Measurements from ENCODE around the gene MYO1D. TPM values are rescaled to one million over a fixed set of nuclear protein-coding genes. Genes with fewer than 3 reads are reported as not detected.

The MYO1D gene
- total RNA-seq, 1 donor from 2014 or later, result 18.0 TPM

DNA sequence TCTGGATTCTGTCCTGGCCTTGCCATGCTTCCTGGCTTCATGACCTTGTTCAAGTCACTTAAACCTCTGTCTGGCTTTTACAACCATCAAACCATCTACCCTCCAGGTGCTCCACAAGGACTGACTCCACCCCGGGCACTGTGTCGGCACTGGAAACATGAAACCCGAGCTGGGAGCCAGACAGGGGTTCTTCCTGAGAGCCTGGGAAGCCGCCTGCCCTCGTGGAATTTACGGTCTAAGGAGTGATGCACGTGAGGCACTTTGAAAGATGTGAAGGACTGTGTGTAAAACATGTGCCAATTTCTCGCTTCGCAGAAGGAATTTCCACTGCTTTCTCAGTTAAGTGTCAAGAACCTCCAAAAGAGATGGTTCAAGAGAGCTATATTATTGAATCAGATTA is 378.5 kb downstream of the MYO1D start:
- DNase-seq (ENCODE audit: low read depth) (no peak), FAIRE-seq (no peak)
- H4K20me1 ChIP-seq (ENCODE audit: insufficient read depth, low read length), result no peaks in the 10 kb centered on the region
- Mint-ChIP-seq H3K4me3 (ENCODE audit: unreplicated experiment) (no peak overlapping the region), H3K9me3 (ENCODE audit: unreplicated experiment) (no peaks in the 10 kb centered on the region), H3K4me1 (ENCODE audit: low read depth, unreplicated experiment) (peaks cover 23% of the 10 kb centered on the region), H3K27me3 (ENCODE audit: low read depth, unreplicated experiment) (no peaks in the 10 kb centered on the region), H3K36me3 (ENCODE audit: low read depth, unreplicated experiment) (peaks cover 1% of the 10 kb centered on the region), H3K27ac (ENCODE audit: unreplicated experiment) (no peak overlapping the region)
- no peaks in the 10 kb centered on the region for H3K79me2 ChIP-seq (ENCODE audit: insufficient read depth, low read length)
- no peaks in the 10 kb centered on the region for H3K36me3 ChIP-seq (ENCODE audit: insufficient read depth, low read length)
- no peak overlapping the region for H2AFZ ChIP-seq (ENCODE audit: low read depth, low read length)
- no peak for TF ChIP-seq EZH2 (IDR thresholded peaks at IDR 0.05; ENCODE audit: insufficient read depth, low read length)
- no peak overlapping the region for H3K4me3 ChIP-seq (ENCODE audit: insufficient read depth, low read depth, low read length)
- no peaks in the 10 kb centered on the region for H3K9me3 ChIP-seq (ENCODE audit: insufficient read depth, low read depth, low read length)
- H3K4me1 ChIP-seq (ENCODE audit: insufficient read depth, low read length), result peaks cover 31% of the 10 kb centered on the region
- H3K9ac ChIP-seq (ENCODE audit: low read length), result no peak overlapping the region
- H3K4me2 ChIP-seq (ENCODE audit: low read length), result no peak overlapping the region
- H3K27me3 ChIP-seq (ENCODE audit: insufficient read depth, low read length), result no peaks in the 10 kb centered on the region
- no peak overlapping the region for H3K27ac ChIP-seq (ENCODE audit: low read depth, low read length)

DNA sequence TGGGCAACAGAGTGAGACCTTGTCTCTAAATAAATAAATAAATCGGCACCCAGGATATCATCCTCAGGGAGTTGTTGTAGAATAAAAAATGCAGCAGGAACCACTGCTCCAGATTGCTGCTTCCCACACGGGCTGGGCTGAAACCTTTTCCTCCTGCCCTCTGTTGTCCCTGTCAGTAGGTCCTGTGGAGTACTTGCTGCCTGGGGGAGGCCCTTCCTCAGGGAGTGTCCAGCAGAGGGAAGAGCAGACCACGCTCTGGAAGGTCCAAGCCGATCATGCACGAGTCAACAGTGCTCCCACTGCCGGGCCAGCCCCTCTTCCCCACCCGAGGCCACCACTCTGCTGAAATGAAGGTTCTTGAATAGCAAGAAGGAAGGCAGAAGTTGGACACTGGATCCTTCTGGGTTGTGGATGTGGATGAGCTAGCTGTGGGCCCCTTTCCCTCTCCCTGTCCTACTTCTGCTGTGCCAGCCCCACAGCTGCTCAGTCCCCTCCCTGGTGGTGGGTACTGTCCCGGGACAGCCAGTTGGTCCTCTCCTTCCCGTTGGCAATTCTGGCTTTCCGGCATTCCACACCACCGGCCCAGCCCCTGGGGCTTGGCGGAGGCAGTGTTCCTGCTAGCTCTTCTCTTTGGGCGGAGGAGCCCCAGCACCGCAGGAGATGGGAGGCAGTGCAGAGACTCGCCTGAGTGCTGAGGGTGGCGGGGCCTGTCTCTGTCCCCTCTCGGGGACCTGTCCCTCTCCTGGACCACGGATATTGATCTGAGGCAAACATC is 379.3 kb downstream of the MYO1D start:
- H3K9me3 Mint-ChIP-seq (ENCODE audit: unreplicated experiment), result no peaks in the 10 kb centered on the region
- peak overlapping the region; percentile 41 for H3K27ac Mint-ChIP-seq (ENCODE audit: unreplicated experiment)
- no peak overlapping the region for H3K4me3 Mint-ChIP-seq (ENCODE audit: unreplicated experiment)
- Histone ChIP-seq H3K9me3 (ENCODE audit: insufficient read depth, low read depth, low read length) (no peaks in the 10 kb centered on the region), H3K36me3 (ENCODE audit: insufficient read depth, low read length) (no peaks in the 10 kb centered on the region), H3K27me3 (ENCODE audit: insufficient read depth, low read length) (no peaks in the 10 kb centered on the region), H3K9ac (ENCODE audit: low read length) (no peak overlapping the region), H4K20me1 (ENCODE audit: insufficient read depth, low read length) (no peaks in the 10 kb centered on the region), H3K4me1 (ENCODE audit: insufficient read depth, low read length) (peaks cover 26% of the 10 kb centered on the region), H3K79me2 (ENCODE audit: insufficient read depth, low read length) (no peaks in the 10 kb centered on the region), H3K27ac (ENCODE audit: low read depth, low read length) (peak overlapping the region; percentile 71), H3K4me2 (ENCODE audit: low read length) (peak overlapping the region; percentile 70), H3K4me3 (ENCODE audit: insufficient read depth, low read depth, low read length) (no peak overlapping the region), H2AFZ (ENCODE audit: low read depth, low read length) (no peak overlapping the region)
- peaks cover 21% of the 10 kb centered on the region for H3K4me1 Mint-ChIP-seq (ENCODE audit: low read depth, unreplicated experiment)
- no peaks in the 10 kb centered on the region for H3K27me3 Mint-ChIP-seq (ENCODE audit: low read depth, unreplicated experiment)
- FAIRE-seq (no peak), DNase-seq (ENCODE audit: low read depth) (peak; percentile 11)
- peaks cover 1% of the 10 kb centered on the region for H3K36me3 Mint-ChIP-seq (ENCODE audit: low read depth, unreplicated experiment)
- TF ChIP-seq EZH2 (IDR thresholded peaks at IDR 0.05; ENCODE audit: insufficient read depth, low read length), result no peak
- TF ChIP-seq, protein P1, sequence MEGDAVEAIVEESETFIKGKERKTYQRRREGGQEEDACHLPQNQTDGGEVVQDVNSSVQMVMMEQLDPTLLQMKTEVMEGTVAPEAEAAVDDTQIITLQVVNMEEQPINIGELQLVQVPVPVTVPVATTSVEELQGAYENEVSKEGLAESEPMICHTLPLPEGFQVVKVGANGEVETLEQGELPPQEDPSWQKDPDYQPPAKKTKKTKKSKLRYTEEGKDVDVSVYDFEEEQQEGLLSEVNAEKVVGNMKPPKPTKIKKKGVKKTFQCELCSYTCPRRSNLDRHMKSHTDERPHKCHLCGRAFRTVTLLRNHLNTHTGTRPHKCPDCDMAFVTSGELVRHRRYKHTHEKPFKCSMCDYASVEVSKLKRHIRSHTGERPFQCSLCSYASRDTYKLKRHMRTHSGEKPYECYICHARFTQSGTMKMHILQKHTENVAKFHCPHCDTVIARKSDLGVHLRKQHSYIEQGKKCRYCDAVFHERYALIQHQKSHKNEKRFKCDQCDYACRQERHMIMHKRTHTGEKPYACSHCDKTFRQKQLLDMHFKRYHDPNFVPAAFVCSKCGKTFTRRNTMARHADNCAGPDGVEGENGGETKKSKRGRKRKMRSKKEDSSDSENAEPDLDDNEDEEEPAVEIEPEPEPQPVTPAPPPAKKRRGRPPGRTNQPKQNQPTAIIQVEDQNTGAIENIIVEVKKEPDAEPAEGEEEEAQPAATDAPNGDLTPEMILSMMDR (IDR thresholded peaks at IDR 0.05; ENCODE audit: insufficient read depth, low read depth, low read length), result no peak

DNA sequence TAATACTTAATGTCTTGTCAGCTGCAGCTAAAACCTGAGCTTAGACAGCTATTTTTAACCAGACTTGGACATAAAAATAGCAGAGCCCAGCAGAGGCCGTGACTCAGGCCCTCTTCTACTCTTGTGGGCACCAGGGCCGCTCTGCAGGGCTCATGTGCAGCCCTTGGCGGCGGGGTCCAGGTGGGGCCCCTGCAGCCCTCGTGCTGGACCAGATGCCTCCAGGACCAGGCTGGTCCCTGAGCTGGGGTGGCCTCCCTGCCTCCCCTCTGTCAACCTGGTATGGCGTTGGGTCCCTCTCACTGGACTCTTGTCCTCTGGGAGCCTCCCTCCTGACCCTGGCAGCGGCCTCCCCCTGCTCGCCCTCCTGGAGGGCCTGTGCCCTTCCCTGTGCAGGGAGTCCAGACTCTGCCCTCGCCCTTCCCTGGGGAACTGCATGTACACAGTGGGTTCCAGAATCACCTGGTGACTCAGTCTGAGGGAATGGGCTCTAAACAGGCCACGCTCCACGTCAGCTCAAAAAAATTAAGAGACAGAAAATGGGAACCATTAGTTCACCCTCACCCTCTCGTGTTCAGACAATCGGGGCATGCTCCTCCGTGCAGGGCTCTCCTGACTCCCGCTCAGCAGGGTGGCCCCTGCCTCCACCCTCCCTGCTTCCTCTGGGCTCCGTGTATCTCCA is 380.4 kb downstream of the MYO1D start:
- Mint-ChIP-seq H3K36me3 (ENCODE audit: low read depth, unreplicated experiment) (peaks cover 1% of the 10 kb centered on the region), H3K27ac (ENCODE audit: unreplicated experiment) (peak overlapping the region; percentile 58), H3K27me3 (ENCODE audit: low read depth, unreplicated experiment) (no peaks in the 10 kb centered on the region), H3K4me1 (ENCODE audit: low read depth, unreplicated experiment) (peaks cover 27% of the 10 kb centered on the region), H3K9me3 (ENCODE audit: unreplicated experiment) (no peaks in the 10 kb centered on the region), H3K4me3 (ENCODE audit: unreplicated experiment) (no peak overlapping the region)
- TF ChIP-seq EZH2 (IDR thresholded peaks at IDR 0.05; ENCODE audit: insufficient read depth, low read length), result no peak
- TF ChIP-seq, protein P1 (IDR thresholded peaks at IDR 0.05; ENCODE audit: insufficient read depth, low read depth, low read length), result no peak
- H2AFZ ChIP-seq (ENCODE audit: low read depth, low read length), result peak overlapping the region; percentile 75
- H3K4me2 ChIP-seq (ENCODE audit: low read length), result peak overlapping the region; percentile 70
- peaks cover 31% of the 10 kb centered on the region for H3K4me1 ChIP-seq (ENCODE audit: insufficient read depth, low read length)
- H3K27me3 ChIP-seq (ENCODE audit: insufficient read depth, low read length), result no peaks in the 10 kb centered on the region
- H3K9ac ChIP-seq (ENCODE audit: low read length), result peak overlapping the region; percentile 48
- H3K4me3 ChIP-seq (ENCODE audit: insufficient read depth, low read depth, low read length), result no peak overlapping the region
- peak overlapping the region; percentile 71 for H3K27ac ChIP-seq (ENCODE audit: low read depth, low read length)
- no peaks in the 10 kb centered on the region for H3K9me3 ChIP-seq (ENCODE audit: insufficient read depth, low read depth, low read length)
- FAIRE-seq, result peak; percentile 84
- H3K36me3 ChIP-seq (ENCODE audit: insufficient read depth, low read length), result no peaks in the 10 kb centered on the region
- H4K20me1 ChIP-seq (ENCODE audit: insufficient read depth, low read length), result no peaks in the 10 kb centered on the region
- no peaks in the 10 kb centered on the region for H3K79me2 ChIP-seq (ENCODE audit: insufficient read depth, low read length)
- DNase-seq (ENCODE audit: low read depth), result peak; percentile 78
